Duodenal mucosa (tissue), 2 donors: Measurements from ENCODE around the gene SAP30.

Source experiments
- H3K27ac ChIP-seq: one replicate; pipeline ENCODE4 v1.7.0; 2013; ENCODE audit warnings: low read depth, low read length
- H3K27me3 ChIP-seq, 2 donors: one replicate each; pipeline ENCODE4 v1.7.0; 2013; ENCODE audit warnings: low read length in 2 of 2, control low read depth in 1 of 2; ENCODE audit not compliant: insufficient read depth in 2 of 2, control insufficient read depth in 1 of 2
- H3K36me3 ChIP-seq, 2 donors: one replicate each; pipeline ENCODE4 v1.7.0; 2013; ENCODE audit warnings: low read length in 2 of 2, control low read depth in 1 of 2; ENCODE audit not compliant: insufficient read depth in 2 of 2, control insufficient read depth in 1 of 2
- H3K4me1 ChIP-seq, 2 donors: one replicate each; pipeline ENCODE4 v1.7.0; 2013; ENCODE audit warnings: low read length in 2 of 2, control low read depth in 1 of 2; ENCODE audit not compliant: insufficient read depth in 2 of 2, control insufficient read depth in 1 of 2
- H3K4me3 ChIP-seq, 2 donors: one replicate each; pipeline ENCODE4 v1.7.0; 2013; ENCODE audit warnings: low read length in 2 of 2, low read depth in 1 of 2
- H3K9ac ChIP-seq, 2 donors: one replicate each; pipeline ENCODE4 v1.7.0; 2013; ENCODE audit warnings: low read length in 2 of 2, low read depth in 1 of 2
- H3K9me3 ChIP-seq, 2 donors: one replicate each; pipeline ENCODE4 v1.7.0; 2013; ENCODE audit warnings: low read length in 2 of 2, control low read depth in 1 of 2; ENCODE audit not compliant: control insufficient read depth in 1 of 2

Gene SAP30

DNA sequence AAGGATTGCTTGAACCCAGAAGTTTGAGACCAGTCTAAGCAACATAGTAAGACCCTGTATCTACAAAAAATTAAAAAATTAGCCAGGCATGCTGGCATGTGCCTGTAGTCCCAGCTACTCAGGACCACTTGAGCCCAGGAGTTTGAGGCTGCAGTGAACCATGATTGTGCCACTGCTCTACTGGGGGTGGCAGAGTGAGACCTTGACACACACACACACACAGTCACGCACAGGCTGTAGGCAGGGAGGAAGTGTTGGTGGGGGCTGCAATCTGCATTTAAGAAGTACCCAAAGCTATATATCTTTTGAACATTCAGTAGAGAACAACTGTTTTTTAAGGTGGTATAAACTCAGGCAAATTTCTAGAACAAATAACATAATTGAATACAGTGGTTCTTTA is 20.9 kb downstream of the SAP30 start:
- H3K27me3 ChIP-seq = no peaks in the 10 kb centered on the region
- no peaks in the 10 kb centered on the region for H3K4me1 ChIP-seq
- H3K9me3 ChIP-seq = no peaks in the 10 kb centered on the region
- no peak overlapping the region for H3K9ac ChIP-seq
- H3K36me3 ChIP-seq = no peaks in the 10 kb centered on the region
- no peak overlapping the region for H3K4me3 ChIP-seq
- H3K27ac ChIP-seq = no peak overlapping the region

DNA sequence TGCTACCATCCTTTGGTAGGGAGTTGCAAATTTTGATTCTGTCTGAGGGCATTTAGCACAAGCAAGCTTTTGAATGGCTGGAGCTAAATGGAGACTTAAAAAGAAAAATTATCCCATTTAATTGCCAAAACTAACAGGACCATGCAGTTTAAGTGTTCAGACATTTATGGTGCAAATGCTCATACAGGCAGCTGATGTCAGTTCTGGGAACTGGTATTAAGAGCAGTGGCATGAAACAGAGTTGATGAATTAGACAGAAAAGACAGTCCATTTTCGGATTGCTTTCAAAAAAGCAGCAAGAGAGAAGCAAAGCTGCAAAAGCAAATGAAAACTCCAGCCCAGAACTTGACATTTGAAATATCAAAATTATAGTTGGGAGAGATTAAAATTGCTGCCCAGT is 26.9 kb downstream of the SAP30 start:
- H3K27me3 ChIP-seq = no peaks in the 10 kb centered on the region
- no peak overlapping the region for H3K9ac ChIP-seq
- H3K27ac ChIP-seq = no peak overlapping the region
- H3K9me3 ChIP-seq = no peaks in the 10 kb centered on the region
- peaks cover 0 to 10% of the 10 kb centered on the region in 2 donors for H3K4me1 ChIP-seq
- no peak overlapping the region for H3K4me3 ChIP-seq
- H3K36me3 ChIP-seq = no peaks in the 10 kb centered on the region

DNA sequence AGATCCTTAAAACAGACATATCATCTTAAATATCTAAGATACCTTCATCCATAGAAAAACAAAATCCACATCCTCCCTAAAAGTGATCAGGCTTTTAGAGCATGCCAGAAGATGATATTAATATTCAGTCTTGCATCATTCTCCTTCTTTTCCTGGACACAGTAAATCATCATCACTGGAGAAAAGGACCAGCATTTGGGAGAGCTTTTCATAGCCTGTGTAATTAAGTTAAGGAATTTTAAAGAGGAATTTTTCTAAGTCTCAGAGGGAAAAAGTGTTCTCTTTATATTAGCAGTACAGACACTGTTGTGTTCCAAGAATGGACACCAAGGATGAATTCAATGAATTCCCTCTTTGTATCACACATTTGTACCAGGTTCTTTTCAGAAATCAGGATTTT is 27.5 kb downstream of the SAP30 start:
- H3K4me3 ChIP-seq = no peak overlapping the region
- H3K9me3 ChIP-seq = no peaks in the 10 kb centered on the region
- no peaks in the 10 kb centered on the region for H3K36me3 ChIP-seq
- H3K4me1 ChIP-seq = peaks cover 0 to 16% of the 10 kb centered on the region in 2 donors
- H3K9ac ChIP-seq = no peak overlapping the region
- H3K27me3 ChIP-seq = no peaks in the 10 kb centered on the region
- H3K27ac ChIP-seq = no peak overlapping the region

DNA sequence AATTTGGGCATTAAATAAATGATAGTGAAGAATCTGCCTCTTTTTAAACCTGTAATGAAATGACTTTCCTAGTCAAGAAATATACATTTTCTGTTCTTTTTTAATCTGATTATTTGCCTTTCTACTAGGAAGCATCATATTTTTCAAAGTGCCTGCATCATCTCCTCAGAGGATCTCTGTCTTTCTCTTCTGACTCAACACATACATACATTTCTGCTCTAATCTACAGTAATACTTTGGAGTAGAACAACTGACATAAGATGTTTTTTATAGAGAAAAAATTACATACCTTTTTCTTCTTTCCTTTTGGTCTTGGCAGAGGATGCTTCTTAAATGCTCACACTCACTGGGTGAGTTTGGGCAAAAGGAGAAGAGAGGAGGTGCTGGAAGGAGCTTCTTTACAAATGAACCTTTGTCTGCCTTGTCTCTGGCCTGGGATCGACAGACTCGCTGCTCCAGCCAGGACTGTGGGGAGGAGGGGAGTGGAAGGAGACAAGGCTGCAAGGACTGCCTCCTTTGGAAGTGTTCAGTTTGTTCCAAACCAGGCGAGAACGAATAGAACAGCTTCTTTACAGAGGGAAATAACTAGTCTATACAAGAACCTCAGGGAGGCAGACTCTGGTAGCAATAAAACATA is 28.1 kb downstream of the SAP30 start, which contains the start of gene SCRG1:
TSS of gene SCRG1 (minus strand) at position 338 of the 637 bp plus-strand sequence. CDS start 7,702 bp downstream, outside the sequence.
- Histone ChIP-seq H3K27me3 (no peaks in the 10 kb centered on the region), H3K27ac (no peak within 1 kb of the TSS), H3K36me3 (no peaks in the 10 kb centered on the region), H3K4me3 (no peak within 1 kb of the TSS), H3K9ac (no peak within 1 kb of the TSS), H3K9me3 (no peaks in the 10 kb centered on the region), H3K4me1 (peaks cover 0 to 23% of the 10 kb centered on the region in 2 donors)

DNA sequence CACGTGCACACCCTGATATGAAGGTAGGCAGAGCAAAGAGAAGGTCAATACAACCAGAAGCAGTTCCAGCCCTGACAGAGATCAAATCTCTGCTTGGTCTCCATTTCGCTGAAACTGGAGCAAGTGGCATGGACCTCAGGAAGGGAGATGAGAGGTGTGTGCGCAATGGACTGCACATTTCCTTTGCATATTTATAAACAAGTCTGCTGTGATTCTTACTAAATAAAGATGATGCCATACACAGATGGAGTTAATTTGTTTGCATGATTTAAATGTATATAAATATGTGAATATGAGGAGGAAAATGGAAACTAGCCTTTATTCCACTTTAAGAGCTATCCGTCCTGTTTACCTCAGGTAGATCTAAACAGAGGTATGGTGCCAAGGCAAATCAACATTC is 30.3 kb downstream of the SAP30 start:
- Histone ChIP-seq H3K27me3 (no peaks in the 10 kb centered on the region), H3K9ac (no peak overlapping the region), H3K36me3 (no peaks in the 10 kb centered on the region), H3K4me3 (no peak overlapping the region), H3K4me1 (peaks cover 0 to 30% of the 10 kb centered on the region in 2 donors), H3K9me3 (no peaks in the 10 kb centered on the region), H3K27ac (no peak overlapping the region)

DNA sequence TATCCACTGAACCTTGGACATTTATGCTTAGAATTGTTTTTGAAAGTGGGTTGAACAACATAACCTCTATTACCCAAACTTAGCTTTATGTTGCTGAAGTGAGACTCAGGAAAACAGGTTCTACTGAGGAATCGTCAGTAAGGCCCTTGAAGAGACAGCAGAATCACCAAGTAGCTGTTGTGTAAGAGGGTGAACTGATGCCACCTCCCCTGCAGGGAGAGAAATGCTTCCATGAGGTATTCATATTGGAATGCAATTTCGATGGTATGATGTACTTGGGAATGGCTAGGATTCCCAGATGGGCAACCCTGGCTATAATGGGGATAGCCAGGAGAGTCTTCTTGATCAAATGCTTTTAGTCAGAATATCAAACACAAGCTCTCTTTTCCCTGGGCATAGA is 32.3 kb downstream of the SAP30 start:
- Histone ChIP-seq H3K9ac (no peak overlapping the region), H3K27ac (no peak overlapping the region), H3K36me3 (no peaks in the 10 kb centered on the region)

DNA sequence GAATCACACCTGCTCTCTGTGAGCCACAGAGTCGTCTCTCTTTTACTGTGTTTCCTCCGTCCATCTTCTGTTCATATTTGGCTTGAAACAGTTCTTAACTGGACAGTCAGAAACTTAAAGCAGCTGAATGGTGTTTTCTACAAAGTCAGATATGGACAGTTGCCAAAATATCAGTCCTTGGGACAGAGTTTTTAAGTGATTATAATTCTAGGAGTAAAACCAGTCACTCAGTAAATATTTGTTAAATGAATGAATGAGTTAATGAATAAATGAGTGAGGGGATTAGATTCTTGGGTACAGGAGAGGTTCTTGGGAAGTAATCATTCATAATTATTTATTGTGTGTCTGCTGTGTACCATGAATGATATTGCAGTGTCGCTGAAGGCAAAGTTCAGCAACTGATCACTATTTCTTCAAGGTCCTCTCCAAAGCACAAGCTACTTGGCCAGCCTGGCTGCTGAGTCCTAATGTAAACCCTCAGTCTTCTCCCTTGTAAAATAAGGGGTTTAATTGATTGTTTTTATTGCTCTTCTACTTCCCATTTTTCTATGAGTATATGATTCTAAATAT is 33.6 kb downstream of the SAP30 start:
- Histone ChIP-seq H3K27me3 (no peaks in the 10 kb centered on the region), H3K36me3 (no peaks in the 10 kb centered on the region), H3K9me3 (no peaks in the 10 kb centered on the region), H3K4me3 (no peak overlapping the region), H3K4me1 (peaks cover 0 to 30% of the 10 kb centered on the region in 2 donors), H3K9ac (no peak overlapping the region), H3K27ac (no peak overlapping the region)

More for the DNA sequence above, 32.3 kb downstream of the SAP30 start:
- Histone ChIP-seq H3K27me3 (no peaks in the 10 kb centered on the region), H3K4me3 (no peak overlapping the region), H3K4me1 (peaks cover 0 to 30% of the 10 kb centered on the region in 2 donors), H3K9me3 (no peaks in the 10 kb centered on the region)

DNA sequence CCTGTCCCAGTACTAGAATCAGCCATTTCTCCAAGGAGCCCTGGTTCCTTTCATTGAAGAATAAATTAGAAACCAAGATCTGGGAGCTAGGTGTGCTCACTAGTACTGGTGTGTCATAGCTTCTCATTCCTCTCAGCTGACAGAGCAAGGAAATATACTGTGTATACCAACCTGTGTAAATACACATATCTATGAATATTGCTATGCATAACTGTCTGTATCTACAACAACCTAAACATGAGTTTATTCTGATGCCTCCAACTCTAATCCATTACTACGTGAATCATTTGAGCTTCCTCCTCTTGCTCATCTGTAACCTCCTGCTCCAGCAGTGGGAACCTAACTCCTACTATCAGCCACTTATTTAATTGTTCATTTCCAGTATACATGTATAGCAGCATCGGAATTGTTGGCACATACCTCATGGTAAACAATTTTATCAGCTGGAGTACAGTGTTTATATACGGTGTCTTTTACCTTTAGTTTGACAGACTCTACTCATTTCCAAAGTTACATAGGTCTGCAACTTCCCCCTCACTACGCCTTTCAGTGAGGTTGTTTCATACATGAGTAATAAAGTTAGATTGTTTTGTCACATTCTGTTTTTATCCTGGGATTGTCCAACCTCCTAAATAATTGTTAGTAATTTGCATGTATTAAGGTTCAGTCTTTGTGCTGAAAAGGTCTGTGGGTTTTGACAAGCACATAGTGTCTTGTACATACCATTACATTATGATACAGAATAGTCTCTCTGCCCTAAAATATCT is 35.3 kb downstream of the SAP30 start:
- Histone ChIP-seq H3K4me3 (no peak overlapping the region), H3K9me3 (no peaks in the 10 kb centered on the region), H3K4me1 (peaks cover 0 to 30% of the 10 kb centered on the region in 2 donors), H3K27me3 (no peaks in the 10 kb centered on the region), H3K27ac (no peak overlapping the region), H3K36me3 (no peaks in the 10 kb centered on the region), H3K9ac (no peak overlapping the region)

DNA sequence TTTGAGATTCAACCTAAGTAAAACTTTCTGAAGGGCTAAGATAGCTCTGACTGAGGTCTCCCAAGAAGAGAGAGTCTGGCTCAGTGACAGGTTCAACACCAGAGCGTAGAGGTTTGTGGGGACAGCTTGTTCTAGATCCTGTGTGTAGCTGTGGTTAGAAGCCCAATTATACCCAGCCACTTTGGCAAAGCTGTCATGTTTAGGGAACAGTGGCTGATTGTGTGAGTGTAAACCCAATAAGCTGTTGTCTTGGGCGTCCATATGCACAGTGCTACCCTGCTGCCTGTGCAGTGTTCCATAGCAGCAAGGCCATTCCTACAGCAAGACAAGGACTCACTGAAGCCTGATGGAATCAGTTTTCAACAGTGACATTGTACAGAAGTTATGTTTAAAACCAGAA is 39.3 kb downstream of the SAP30 start:
- Histone ChIP-seq H3K9me3 (no peaks in the 10 kb centered on the region), H3K4me1 (peaks cover 0 to 3% of the 10 kb centered on the region in 2 donors), H3K36me3 (no peaks in the 10 kb centered on the region), H3K27ac (no peak overlapping the region), H3K27me3 (no peaks in the 10 kb centered on the region), H3K4me3 (no peak overlapping the region), H3K9ac (no peak overlapping the region)

DNA sequence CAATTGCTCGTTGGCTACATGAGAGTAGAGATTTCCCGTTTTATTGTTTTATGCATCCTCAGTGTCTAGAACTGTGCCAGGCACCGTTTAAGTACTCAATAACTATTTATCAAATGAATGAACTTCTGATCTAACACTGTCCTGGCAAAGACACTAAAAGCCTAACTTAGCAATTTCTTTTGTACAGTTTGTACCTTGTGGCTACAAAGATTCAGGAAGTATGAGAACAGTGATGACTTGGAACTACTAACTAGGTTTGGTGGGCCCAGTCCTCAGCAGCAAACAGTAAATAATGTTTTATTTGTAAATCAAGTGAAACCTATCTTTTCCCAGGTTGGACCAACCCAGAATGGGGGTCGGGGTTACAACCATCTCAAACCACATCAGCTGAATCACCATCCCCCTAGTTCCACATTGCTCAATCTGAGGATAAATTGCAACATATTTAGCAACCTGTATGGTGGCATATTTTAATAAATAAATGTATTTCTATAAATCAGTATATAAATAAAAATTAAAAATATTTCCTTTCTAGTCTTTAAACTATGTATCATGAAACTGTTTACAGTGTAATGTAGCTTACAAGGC is 40.4 kb downstream of the SAP30 start:
- Histone ChIP-seq H3K4me3 (no peak overlapping the region), H3K27ac (no peak overlapping the region), H3K27me3 (no peaks in the 10 kb centered on the region), H3K36me3 (no peaks in the 10 kb centered on the region), H3K9ac (no peak overlapping the region), H3K4me1 (peaks cover 0 to 8% of the 10 kb centered on the region in 2 donors), H3K9me3 (no peaks in the 10 kb centered on the region)
